Measurements from ENCODE around the gene ZNF442. TPM values are rescaled to one million over a fixed set of nuclear protein-coding genes. Genes with fewer than 3 reads are reported as not detected.

ZNF442 gene
- total and polyA plus RNA-seq, 3 donors from 2014 or later = 1.3 to 4.9 (median 2.7) TPM

DNA sequence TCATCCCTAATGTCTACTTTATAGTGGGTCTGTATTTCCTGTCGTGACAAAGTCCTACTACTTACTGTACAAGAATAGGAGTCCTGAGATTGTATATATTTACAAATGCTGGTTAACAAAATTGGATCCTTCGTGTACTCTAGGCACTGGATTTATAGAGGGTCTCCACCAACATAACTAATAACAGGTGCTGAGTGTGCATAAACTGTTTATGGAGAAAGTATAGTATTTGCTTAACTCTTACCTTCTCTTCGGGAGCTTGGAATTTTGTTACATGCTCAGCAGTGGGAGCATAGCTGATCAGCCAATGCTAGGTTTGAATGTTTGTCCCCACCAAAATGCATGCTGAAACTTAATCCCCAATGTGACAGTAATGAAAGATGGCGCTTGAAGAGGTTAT lies 12.1 kb downstream of the ZNF442 start:
- Histone ChIP-seq H3K4me1 (no peaks in the 10 kb centered on the region), H3K36me3 (ENCODE audit: low read depth, missing control alignments) (no peaks in the 10 kb centered on the region), H3K27ac (no peak overlapping the region), H3K4me3 (no peak overlapping the region), H3K27me3 (no peaks in the 10 kb centered on the region), H3K9me3 (no peaks in the 10 kb centered on the region)
- intact Hi-C loops (cut with DNase I; ENCODE audit: low total_unique reads) = no loop called here
- WGBS, 2 donors = 96 to 99% methylated on average over 4 of the region's 4 CpGs
- no peak for TF ChIP-seq POLR2A (IDR thresholded peaks at IDR 0.05)
- TF ChIP-seq, protein P1, sequence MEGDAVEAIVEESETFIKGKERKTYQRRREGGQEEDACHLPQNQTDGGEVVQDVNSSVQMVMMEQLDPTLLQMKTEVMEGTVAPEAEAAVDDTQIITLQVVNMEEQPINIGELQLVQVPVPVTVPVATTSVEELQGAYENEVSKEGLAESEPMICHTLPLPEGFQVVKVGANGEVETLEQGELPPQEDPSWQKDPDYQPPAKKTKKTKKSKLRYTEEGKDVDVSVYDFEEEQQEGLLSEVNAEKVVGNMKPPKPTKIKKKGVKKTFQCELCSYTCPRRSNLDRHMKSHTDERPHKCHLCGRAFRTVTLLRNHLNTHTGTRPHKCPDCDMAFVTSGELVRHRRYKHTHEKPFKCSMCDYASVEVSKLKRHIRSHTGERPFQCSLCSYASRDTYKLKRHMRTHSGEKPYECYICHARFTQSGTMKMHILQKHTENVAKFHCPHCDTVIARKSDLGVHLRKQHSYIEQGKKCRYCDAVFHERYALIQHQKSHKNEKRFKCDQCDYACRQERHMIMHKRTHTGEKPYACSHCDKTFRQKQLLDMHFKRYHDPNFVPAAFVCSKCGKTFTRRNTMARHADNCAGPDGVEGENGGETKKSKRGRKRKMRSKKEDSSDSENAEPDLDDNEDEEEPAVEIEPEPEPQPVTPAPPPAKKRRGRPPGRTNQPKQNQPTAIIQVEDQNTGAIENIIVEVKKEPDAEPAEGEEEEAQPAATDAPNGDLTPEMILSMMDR (IDR thresholded peaks at IDR 0.05) = no peak
- DNase-seq = no peak

GRCh38 chr19:12350890-12351197 lies 14.6 kb downstream of the ZNF442 start:
- no peaks in the 10 kb centered on the region for H3K4me1 ChIP-seq
- 91 to 96% methylated on average over 5 of the region's 5 CpGs for WGBS, 2 donors
- TF ChIP-seq, protein P1 (IDR thresholded peaks at IDR 0.05) = no peak
- TF ChIP-seq POLR2A (IDR thresholded peaks at IDR 0.05) = no peak
- intact Hi-C loops (cut with DNase I; ENCODE audit: low total_unique reads) = no loop called here
- DNase-seq = no peak
- no peaks in the 10 kb centered on the region for H3K27me3 ChIP-seq
- H3K36me3 ChIP-seq (ENCODE audit: low read depth, missing control alignments) = no peaks in the 10 kb centered on the region
- H3K9me3 ChIP-seq = no peaks in the 10 kb centered on the region
- H3K27ac ChIP-seq = no peak overlapping the region
- no peak overlapping the region for H3K4me3 ChIP-seq

DNA sequence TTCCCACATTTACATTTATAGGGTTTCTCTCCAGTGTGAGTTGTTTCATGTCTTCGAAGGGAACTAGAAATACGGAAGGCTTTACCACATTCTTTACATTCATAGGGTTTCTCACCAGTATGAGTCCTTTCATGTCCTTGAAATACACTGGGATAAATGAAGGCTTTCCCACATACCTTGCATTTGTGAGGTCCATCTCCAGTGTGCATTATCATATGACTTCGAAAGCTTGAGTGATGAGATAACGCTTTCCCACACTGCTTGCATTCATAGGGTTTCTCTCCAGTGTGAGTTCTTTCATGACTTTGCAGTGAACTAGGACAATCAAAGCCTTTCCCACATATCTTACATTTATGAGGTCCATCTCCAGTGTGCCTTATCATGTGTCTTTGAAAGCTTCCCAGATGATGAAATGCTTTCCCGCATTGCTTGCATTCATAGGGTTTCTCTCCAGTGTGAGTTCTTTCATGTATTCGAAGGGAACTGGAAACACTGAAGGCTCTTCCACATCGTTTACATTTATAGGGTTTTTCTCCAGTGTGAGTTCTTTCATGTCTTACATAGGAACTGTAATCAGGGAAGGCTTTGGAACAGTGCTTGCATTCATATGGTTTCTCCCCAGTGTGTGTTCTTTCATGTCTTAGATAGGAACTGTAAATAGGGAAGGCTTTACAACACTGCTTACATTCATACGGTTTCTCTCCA lies 15.1 kb downstream of the ZNF442 start:
- no peak for DNase-seq
- no peaks in the 10 kb centered on the region for H3K36me3 ChIP-seq (ENCODE audit: low read depth, missing control alignments)
- WGBS, 2 donors = 95 to 97% methylated on average over 8 of the region's 8 CpGs
- H3K4me1 ChIP-seq = no peaks in the 10 kb centered on the region
- no peak overlapping the region for H3K4me3 ChIP-seq
- intact Hi-C loops (cut with DNase I; ENCODE audit: low total_unique reads) = no loop called here
- TF ChIP-seq, protein P1 (IDR thresholded peaks at IDR 0.05) = no peak
- no peak for TF ChIP-seq POLR2A (IDR thresholded peaks at IDR 0.05)
- H3K27ac ChIP-seq = no peak overlapping the region
- H3K27me3 ChIP-seq = no peaks in the 10 kb centered on the region
- no peaks in the 10 kb centered on the region for H3K9me3 ChIP-seq

DNA sequence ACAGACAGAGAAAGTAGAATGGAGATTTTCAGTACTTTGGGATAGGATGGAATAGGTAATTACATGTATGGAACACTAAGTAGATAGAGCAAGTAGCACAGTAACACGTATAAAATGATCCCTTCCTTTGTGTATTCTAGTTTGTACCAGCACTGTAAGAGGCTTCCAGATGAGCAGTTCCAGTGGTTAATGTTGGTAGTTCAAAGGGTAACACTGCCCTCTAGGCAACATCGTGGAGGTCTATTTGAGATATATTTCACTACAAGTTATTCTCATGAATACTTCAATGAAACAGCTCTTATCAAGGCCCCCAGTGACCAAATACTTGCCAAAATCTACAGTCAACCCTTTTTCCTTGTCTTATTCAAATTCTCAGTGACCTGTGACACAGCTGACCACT lies 18.6 kb downstream of the ZNF442 start:
- WGBS, 2 donors = 61 to 84% methylated on average over 2 of the region's 2 CpGs
- Histone ChIP-seq H3K27ac (no peak overlapping the region), H3K36me3 (ENCODE audit: low read depth, missing control alignments) (no peaks in the 10 kb centered on the region), H3K9me3 (no peaks in the 10 kb centered on the region), H3K4me1 (no peaks in the 10 kb centered on the region), H3K27me3 (no peaks in the 10 kb centered on the region), H3K4me3 (no peak overlapping the region)
- intact Hi-C loops (cut with DNase I; ENCODE audit: low total_unique reads) = no loop called here
- DNase-seq = no peak
- TF ChIP-seq, protein P1 (IDR thresholded peaks at IDR 0.05) = no peak
- no peak for TF ChIP-seq POLR2A (IDR thresholded peaks at IDR 0.05)

- TF ChIP-seq, protein P1 (IDR thresholded peaks at IDR 0.05) = no peak
- no peak for TF ChIP-seq POLR2A (IDR thresholded peaks at IDR 0.05)
- H3K4me1 ChIP-seq = no peaks in the 10 kb centered on the region
- no peak overlapping the region for H3K27ac ChIP-seq
- no peaks in the 10 kb centered on the region for H3K27me3 ChIP-seq
- no peaks in the 10 kb centered on the region for H3K36me3 ChIP-seq (ENCODE audit: low read depth, missing control alignments)
- no peak for DNase-seq
- WGBS, 2 donors = 95 to 97% methylated on average over 1 of the region's 1 CpG
- no peak overlapping the region for H3K4me3 ChIP-seq
- intact Hi-C loops (cut with DNase I; ENCODE audit: low total_unique reads) = no loop called here
- no peaks in the 10 kb centered on the region for H3K9me3 ChIP-seq
Measured at GRCh38 chr19:12345197-12345596, 20.3 kb downstream of the ZNF442 start.
